ENCODE measurements around the gene DYNLT1. TPM values are rescaled to one million over a fixed set of nuclear protein-coding genes. Genes with fewer than 3 reads are reported as not detected.

Gene DYNLT1
- polyA plus RNA-seq, 5 donors = 131 to 169 (median 134) TPM

DNA sequence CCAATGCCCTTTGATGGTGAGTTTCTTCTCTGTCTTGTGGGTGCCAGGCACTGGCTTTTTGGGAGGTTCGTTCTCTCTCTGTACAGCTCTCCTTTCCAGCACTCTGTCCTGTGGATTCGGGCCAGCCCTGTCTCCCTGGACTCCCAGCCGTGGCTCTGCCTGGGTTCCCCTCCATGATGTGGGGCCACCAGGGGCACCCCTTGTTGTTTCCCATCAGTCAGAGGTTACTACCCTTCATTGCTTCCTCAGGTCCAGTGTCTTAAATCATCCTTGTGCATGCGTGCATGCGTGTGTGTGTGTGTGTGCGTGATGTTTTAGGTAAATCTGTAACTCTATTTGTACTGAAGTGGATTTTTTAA, 40.5 kb downstream of the DYNLT1 start:
- DNase-seq = no peak

DNA sequence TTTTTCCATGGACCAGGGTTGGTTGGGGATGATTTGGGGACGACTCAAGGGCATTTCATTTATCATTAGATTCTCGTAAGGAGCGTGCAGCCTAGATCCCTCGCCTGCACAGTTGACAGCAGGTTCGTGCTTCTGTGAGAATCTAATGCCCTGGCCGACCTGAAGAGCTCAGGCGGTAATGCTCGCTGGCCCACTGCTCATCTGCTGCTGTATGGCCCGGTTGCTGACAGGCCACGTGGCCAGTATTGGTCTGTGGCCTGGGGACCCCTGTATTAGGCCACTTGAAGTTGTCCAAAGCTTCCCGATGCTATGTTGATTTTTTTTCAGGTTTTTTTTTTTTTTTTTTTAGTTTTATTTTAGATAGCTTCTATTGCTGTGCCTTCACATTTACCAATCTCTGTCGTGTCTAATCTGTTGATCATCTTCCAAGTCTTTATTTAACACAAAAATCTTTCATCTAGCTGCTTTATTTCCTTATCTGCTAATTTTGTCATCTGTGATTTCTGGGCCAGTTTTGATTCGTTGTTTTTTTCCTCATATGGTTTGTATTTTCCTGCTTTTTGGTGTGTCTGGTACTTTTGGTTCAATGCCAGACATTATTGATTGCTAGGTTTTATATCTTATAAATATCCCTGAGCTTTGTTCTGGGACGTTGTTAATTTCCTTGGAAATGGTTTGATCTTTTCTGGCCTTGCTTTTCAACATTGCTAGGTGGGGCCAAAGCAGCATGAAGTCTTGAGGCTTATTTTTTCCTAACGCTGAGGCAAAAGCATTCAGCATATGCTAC, 41.1 kb downstream of the DYNLT1 start:
- DNase-seq = no peak

DNA sequence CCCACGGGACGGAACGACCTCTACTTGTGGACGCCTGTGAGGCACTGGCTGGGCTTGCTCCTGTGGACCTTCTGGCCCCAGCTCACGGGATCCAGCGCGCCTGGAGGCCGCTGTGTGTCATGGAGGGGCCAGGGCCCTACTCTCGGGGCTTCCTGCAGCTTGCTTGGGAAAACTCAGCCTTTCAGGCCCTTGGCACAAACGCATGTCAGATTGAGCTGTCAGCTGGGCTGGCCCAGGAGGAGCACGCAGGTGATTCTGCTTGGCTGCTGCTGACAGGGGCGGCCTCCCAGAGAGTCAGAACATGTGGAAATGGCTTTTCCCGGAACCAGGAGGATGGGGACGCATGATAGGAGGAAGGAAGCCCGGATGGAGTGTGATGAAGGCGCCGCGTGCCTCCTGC, 44.9 kb downstream of the DYNLT1 start:
- DNase-seq = no peak

DNA sequence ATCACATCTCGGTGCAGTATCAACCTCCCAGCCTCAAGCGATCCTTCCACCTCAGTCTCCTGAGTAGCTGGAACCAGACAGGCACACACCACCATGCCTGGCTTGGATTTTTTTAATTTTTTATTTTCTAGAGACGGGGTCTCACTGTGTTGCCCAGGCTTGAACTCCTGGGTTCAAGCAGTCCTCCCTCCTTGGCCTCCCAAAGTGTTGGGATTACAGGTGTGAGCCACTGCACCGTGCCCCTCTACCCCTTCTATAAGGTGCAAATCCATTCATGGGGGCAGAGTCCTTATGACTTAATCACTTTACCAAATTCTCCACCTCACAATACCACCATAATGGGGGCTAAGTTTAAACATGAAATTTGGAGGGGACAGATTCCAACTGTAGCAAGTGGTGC, 47.0 kb downstream of the DYNLT1 start:
- no peak for DNase-seq

DNA sequence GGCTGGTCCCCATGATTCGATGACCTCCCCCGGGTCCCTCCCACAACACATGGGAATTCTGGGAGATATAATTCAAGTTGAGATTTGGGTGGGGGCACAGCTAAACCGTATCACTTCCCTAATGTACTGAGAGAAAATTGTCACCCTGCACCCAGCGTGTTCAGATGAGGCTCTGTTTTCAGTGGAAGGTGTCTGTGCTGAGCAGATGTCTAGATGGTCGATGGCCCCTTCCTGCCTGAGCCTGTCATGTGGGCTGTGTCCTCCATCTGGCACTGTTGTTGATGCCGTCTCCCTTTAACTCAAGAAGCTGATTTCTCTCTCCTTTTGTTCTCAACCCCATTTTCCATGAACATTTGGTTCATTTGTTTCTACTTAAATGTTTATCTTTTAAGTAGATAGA, 47.7 kb downstream of the DYNLT1 start:
- no peak for DNase-seq

DNA sequence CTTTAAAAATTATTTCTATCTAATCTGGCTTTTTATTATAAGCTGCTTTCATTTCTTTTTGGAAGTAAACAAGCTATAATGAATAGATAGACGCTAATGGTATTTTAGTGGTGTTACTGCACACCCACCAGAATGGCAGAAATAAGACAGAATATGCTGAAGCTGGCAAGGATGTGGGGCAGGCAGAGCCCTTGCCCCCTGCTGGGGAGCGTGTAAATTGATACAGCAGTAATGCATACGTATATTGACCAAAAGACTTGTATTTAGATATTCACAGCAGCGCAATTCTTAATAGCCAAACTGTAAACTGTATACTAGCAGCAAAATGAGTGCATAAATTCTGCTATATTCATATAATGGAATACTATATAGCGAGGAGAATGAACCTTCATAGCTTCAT, 49.3 kb downstream of the DYNLT1 start:
- DNase-seq = no peak

DNA sequence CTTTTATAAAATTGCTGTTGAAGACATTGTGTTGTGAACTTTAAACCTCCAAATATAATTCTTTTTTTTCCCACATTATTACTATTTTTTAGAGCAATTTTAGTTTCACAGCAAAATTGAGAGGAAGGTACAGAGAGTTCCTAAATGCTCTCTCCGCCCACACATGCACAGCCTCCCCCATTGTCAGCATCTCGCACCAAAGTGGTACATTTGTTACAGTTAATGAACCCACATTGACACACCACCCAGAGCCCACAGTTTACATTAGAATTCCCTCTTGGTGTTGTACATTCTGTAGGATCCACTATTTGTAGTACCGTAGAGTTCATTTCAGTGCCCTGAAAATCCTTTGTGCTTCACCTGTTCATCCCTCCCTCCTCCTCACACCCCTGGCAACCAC, 50.9 kb downstream of the DYNLT1 start:
- no peak for DNase-seq

DNA sequence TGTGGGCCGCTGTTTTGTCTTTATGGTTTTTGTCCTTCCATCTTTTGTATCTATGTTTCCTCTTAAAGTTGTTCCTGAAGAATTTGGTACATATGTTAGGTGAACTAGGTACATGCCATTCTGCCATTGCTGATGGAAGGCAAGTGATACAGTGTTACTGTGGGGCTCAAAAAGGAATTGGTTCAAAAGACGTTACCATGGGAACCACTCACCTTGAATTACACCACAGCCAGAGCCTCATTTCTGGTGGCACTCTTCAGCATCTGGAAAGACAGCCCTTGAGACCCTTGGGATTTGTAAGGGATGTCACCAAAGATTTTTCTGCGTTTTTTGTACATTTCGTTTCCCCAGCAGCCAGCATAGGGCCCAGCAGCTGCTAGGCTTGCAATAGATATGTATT, 52.7 kb downstream of the DYNLT1 start:
- DNase-seq = no peak

DNA sequence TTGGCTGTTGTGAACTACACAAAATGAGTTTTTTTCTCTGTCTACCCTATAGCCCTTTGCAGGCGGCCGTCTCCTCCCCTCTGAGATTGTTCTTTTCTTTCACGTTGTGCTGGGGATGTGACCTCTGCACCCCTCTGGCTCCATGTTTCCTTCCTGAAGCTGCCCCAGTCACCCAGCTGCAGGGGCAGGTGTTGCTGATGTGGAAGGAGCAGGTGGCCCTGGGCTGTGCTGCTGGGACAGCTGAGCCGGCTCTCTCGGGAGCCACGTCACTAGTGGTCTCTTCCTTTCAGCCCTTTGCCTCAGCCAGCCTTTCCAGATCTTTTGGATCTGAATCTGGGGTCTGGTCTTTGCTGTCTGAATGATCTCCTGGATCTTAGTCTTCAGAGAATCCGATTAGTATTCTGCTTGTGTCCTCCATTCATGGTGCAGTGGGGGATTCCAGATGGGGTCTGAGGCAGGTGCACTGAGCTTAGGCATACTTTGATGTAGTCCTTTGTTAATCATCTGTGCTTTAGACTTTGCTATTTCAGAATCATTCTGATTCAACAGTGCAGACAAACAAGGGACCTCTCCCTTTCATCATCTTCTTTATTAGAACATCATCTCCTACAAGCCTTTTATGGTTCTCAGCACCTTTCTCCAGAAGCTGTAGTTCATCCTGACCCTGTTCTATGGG, 53.3 kb downstream of the DYNLT1 start:
- DNase-seq = no peak

DNA sequence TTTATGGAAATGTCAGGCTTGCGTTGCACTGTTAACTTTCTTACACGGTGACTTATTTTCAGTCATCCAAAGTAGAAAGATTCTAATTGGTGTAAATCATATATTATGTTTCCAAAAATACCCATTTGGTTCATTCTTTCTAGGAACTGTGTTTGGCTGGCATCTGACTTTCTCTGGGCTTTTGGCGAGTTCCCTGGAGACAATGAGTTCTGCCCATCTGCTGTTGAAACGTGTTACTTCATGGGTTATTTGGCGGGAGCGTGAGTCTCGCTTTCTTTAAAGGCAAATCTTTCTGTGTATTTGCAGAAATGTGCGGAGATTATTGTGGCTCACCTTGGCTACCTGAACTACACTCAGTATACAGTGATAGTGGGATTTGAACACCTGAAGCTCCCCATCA, 55.2 kb downstream of the DYNLT1 start:
- no peak for DNase-seq

DNA sequence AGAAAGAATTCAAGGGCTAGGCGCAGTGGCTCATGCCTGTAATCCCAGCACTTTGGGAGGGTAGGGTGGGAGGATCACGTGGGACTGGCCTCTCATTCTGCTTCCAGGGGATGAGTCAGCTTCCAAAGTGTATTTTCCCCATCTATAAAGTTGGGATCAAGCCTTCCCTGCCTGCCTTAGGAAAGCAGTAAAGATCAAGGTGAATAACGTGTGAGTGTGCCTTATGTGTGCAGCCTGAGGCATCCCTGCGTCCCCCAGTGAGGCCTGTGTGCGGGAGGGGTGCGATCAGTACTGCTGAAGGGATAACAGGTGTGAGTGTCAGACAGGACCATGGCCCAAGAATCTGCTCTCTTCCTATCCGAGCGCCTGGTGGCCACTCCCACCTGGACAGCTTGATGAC, 57.9 kb downstream of the DYNLT1 start:
- no peak for DNase-seq

Other genes with a start within 250 kb of the DYNLT1 start
- 10 to 100 TPM; 26.1 to 36.8 (median 30.5) TPM for gene TMEM181, start 84.7 kb downstream of the DYNLT1 start, polyA plus RNA-seq (ENCODE audit: insufficient read depth in 1 of 5, insufficient read length in 5 of 5, low replicate concordance in 1 of 5)
- 10 to 100 TPM in 1 of 5 donors, 1 to 10 TPM in 4; 6.6 to 10.5 (median 8.4) TPM for gene SYTL3, start 5.3 kb upstream of the DYNLT1 start, polyA plus RNA-seq (ENCODE audit: insufficient read depth in 1 of 5, insufficient read length in 5 of 5, low replicate concordance in 1 of 5)
- 100 to 1,000 TPM; 143 to 172 (median 149) TPM for gene EZR, start 174.6 kb upstream of the DYNLT1 start, polyA plus RNA-seq (ENCODE audit: insufficient read depth in 1 of 5, insufficient read length in 5 of 5, low replicate concordance in 1 of 5)